GM19455 (cell line): Measurements from ENCODE around the gene MAP4K1.
A peak's percentile ranks its signal among the peaks of the same experiment; 100 is the strongest.
"Not testable (repeated sequence)": the region's sequence is repeated elsewhere in the genome, so short reads cannot be mapped to it uniquely, and the experiment has no call there.

Source experiments
- ATAC-seq: cut with Tn5 transposase; IDR thresholded peaks from one replicate; pipeline ENCODE4 v1.9.1; 2021; ENCODE audit not compliant: unreplicated experiment

Gene MAP4K1

DNA sequence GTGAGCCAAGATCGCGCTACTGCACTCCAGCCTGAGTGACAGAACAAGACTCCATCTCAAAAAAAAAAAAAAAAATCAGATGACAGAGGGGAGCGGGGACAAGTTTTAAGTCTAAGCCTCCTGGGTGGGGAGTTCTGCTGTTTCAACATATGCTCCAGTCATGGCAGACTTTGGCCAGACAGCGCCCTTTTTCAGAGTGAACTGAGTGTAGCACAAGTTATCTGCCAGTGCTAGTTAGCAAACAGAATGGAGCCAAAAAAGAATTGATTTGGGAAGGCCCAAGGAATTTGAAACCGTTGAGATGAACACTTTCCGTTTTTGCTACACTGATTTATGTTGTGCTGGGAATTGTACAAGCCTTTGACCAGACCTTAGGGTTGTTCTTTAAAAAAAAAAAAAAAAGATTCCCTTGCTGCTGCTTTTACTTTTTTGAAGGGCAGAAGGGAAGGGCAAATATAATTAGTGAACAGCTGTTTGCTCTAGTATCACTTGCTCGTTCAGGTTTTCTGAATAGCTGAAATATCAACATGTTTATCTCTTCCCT is 35.3 kb upstream of the MAP4K1 start:
- no peak for ATAC-seq

DNA sequence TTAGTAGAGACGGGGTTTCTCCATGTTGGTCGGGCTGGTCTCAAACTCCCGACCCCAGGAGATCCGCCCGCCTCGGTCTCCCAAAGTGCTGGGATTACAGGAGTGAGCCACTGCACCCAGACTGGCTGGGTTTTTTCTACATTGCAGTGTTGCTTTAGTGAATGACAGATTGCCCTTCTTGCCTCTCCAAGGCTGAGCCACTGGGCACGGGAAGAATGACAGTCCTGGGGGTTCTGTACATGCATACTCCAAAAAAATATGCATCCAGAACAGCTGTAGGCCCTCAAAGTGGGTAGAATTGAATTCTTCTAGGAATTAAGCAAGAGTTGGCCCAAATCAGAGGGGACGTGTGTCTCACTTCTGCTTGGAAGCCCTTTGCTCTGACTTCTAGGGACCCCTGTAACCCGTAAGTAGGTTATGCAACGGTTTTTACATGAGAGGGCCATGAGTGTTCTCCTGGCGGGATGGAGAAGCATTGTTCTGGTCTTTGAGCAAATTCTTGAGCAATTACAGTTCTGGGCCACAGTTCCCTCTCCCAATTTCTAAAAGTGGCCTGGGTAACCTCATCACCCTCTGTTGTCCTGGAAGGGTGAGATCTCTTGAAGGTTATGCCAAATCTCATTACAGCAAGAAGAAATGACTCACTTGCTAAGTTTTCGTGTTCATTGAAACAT is 33.3 kb upstream of the MAP4K1 start:
- no peak for ATAC-seq

DNA sequence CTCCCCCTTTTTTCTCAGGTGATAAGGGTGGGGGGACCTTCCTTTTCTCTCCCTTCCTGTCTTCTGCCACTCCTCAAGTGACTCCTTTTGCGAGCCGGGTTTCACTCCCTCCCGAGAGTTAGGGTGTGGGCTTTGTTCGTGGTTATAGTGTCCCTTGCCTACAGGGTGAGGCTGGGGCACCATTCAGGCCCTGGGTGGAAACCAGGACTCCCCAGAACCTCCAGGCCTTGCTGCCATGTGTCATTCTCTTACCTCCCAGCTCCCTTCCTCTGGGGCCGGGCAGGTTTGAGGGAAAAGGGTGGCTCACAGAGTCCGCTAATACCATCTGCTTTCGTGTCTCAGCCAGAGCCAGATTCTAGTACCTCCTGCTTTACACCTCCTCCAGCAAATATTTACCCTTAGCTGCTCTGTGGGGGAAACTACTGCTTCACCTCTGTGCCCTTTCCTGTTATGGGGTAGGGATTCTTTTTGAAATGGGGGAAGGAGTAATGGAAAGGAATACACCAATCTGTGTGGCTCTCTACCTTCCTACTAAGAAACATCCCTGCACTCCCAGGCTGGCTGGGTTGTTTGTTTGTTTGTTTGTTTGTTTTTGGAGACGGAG is 32.5 kb upstream of the MAP4K1 start:
- ATAC-seq, result no peak

DNA sequence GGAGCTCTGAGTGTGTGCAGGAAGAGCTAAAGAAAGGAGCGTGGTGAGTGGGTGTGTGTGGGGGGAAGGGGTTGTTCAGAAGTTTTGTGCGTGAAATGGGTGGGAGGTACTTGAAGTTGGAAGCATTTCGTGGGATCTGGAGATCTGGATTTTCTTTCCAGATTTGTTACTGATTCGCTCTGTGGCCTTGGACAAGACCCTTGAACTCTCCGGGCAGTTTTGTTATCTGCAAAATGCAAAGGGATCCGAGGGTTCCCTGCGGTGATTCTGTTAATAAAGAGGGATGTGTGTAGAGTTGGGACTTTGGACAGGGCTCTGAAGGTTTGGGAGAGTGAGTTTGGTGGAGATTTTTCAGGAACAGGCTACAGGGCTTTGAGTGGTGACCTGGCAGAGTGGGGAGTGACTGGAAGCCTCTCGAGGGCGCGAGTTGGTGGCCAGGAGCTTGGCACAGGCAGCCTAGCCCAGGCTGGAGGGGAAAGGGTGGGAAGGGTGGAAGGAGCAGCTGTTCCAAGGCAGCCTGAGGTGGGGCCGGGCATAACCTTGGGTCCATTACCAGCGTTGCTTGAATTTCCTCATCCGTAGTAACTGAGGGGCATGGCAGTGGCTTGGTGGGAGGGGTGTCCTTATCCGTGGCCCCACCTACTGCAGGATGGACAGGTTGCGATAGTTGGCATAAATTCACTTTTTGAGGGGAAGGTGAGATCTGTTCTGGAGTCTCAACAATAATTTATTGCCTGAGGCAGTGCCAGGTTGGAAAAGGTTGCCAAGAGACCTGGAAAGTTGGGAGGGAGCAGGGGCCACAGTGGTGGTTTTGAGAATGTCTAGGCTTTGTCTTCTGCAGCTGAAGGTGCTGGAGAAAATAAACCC is 31.8 kb upstream of the MAP4K1 start:
- ATAC-seq, result no peak

DNA sequence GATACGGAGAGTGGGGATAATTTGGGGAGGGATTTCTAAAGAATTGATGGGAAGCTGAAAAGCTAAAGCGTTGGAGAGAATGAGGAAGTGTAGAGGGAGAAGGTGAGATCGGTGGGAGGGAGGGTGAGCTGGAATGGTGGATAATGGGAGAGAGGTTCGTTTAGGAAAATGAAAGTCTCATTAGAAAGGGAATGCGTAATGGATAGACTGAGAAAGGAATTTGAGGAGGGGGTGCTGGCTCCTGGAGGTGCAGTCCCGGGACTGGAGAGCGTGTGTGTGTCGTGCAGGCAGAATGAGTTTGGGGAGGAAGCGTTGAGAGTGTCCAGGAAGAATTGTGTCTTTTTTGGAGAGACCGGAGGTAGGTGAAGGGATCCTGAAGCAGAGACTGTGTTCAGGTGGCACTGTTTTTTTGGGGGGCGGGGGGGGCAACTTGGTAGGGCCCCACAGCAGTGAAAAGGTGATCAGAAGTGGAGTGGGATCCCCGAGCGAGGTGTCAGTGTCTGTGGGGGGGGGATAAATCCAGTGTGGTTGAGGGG is 31.1 kb upstream of the MAP4K1 start:
- ATAC-seq, result no peak

DNA sequence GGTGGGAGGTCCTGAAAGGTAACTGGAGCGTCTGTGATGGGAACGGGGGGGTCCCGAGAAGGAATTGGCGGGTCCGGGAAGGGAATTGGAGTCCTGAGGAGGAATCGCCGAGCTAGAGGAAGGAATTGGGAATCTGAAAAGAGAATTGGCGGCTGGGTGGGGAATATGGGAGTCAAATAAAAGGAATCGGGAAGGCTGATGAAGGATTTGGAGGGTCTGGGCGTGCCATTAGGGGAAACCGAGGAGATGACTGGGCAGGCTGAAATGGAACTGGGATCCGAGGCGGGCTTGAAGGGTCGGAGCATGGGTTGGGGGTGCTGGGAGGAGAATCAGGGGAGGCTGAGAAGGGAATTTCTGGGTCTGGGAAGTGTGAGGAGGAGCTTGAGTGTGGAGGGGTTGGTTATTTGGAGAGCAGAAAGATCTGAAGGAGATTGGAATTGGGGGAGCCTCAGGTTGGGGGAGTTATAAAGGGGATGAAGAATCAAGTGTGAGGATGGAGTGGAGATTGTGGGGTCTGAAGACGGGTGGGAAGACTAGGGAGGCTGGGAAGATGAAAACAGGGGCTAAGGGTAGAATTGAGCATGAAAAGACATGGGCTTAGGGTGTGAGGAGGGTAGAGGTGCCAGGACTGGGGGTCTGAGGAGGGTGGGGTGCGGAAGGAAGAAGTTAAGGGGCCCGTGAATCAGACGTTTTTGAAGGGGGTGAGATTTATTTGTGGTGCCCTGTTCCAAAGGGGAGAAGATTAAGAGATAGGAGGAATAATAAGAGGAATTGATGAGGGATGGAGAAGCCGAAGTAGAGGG is 30.4 kb upstream of the MAP4K1 start:
- no peak for ATAC-seq

DNA sequence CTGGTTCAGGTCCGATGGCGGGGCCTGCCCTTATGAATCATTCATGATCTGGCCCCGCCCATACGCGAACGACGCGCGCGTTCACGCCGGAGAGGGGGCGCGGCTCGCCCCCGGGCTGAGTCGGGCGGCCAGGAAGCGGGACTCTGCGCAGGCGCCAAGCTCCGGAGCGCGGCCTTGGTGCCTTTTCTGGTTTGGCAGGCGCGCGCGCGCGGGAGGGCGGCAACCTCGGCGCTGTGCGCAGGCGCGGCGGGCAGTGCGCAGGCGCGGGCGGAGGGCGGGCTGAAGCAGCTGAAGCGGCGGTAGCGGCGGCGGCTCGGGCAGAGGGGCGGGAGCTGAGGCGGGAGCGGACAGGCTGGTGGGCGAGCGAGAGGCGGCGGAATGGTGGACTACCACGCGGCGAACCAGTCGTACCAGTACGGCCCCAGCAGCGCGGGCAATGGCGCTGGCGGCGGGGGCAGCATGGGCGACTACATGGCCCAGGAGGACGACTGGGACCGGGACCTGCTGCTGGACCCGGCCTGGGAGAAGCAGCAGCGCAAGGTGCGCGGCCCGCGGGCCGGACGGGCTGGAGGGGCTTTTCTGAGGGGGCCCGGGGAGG is 29.7 kb upstream of the MAP4K1 start, which contains the start of gene ACTN4:
ACTN4 (plus strand) TSS at position 282 of the 598 bp plus-strand sequence; CDS start at position 379, 97 bp downstream.
- ATAC-seq, result peak; percentile 88

DNA sequence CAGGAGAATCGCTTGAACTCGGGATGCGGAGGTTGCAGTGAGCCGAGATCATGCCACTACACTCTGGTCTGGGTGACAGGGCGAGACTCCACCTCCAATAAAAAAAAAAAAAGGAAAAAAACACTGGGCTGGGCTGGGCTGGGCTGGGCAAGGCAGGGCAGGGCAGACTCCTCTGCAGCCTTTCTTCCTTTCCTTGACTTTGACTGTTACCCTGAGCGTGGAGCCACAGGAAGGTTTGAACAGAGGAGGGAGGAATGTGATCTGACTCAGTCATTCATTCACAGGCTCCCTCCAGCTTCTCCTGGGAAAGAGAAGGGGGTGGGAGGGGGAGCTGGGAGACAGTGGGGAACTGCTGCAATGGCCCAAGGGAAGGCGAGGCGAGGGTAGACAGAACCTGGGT is 27.0 kb upstream of the MAP4K1 start:
- ATAC-seq, result no peak

DNA sequence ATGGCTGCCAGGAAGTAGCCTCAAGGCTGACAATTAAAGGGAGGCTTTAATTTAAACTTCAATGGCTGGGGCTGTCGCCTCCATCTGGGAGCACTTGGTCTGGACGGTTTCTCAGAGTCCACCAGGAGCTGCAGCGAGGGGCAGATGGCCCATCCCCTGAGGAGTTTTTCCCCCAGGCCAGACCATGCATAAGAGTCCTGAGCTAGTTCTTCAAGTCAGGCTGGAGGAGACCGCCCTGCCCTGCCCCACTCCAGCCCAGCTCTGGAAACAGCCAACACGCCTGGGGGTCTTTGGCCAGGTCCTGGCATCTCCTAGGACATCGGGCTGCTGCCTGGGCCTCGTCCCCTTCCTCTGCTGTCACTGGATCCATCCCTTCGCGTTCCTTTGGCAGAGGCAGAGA is 24.4 kb upstream of the MAP4K1 start:
- no peak for ATAC-seq

DNA sequence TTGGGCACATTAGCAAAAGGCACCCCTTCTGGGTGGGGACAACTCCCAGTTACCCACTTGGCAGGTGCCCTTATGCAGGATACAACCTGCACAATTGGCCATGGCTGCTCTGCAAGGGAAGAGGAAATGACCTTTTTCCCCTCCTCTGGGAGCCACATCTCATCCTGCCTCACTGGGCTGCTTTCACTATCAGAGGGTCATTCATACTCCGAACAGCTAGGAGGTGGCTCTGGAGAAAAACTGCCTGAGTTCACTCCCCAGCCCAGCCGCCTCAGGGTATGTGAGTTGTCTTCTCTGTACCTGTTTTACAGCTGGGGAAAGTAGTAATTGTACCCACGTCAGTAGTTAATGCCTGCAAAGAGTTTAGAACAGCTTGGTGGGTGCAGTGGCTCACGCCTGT is 22.6 kb upstream of the MAP4K1 start:
- ATAC-seq, result no peak

DNA sequence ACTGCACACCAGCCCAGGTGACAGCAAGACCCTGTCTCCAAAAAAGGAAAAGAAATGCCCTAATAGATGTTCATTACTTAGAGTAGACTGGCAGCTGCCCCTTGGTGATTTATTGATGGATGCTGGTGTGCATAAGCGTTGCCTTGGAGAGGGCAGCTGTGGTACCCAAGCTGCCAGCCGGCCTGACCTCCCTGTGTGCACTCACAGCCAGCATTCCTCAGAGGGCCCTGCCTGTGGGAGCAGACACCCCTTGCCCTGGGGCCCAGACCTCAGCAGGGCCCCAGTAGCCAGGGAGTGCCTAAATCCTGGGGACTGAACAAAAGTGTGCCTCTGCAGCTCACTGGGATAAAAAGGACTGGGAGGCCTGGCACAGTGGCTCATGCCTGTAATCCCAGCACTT is 21.9 kb upstream of the MAP4K1 start:
- ATAC-seq, result no peak

DNA sequence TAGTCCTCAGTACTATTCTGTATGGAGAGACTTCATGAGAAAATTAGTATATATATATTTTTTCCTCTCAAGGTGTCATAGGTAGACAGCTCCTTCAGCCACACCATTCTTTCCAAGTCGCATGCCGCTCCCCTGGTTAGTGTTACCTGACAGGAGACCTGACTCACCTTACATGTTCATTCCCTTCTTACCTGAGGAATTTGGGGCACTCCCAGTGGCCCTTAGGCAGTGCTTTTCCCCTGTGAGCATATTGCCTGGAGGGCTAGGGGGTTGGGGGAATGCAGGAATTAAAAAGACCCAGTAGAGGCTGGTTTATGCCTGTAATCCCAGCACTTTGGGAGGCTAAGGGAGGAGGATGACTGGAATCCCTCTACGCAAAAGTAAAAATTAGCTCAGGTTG is 20.7 kb upstream of the MAP4K1 start:
- no peak for ATAC-seq

DNA sequence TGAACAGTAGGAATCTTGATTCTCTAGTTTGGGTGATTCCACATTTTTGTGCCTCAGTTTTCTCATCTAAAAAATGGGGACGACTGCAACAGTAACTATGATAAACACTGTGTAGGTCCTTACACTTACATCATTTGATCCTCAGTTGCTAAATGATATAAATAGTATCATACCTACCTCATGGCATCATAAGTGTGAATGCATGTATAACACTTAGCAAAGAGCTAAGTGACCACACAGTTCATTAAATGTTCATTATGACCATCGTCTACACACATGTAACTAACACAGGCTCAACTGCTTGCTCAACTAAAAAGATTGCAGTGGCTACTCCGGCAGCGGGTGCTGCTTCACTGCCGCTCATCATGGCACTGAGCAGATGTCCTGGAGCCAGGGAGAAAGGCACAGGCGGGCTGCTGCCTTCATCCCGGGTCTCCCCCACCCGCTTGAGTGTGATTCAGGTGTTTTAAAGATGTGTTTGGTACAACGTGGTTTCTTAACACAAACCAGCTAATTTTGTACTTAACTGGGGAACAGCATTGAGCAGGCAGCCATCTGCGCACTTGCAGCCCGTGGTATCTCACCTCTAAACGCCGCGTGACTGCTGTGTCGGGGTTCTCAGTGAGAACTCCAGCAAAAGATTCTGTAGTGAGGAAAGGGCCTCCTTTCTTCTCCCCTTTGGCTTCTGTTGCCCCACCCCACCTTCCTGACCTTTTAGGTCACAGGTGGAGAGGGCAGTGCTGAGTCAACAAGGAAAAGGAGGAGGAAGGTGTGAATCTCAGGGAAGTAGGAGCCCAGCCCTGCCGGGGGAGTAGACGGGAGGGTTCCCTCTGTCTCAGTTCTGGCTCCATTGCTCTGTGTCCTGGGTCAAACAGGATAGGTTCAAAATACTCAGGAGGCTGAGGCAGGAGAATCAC is 18.0 kb upstream of the MAP4K1 start:
- no peak for ATAC-seq

DNA sequence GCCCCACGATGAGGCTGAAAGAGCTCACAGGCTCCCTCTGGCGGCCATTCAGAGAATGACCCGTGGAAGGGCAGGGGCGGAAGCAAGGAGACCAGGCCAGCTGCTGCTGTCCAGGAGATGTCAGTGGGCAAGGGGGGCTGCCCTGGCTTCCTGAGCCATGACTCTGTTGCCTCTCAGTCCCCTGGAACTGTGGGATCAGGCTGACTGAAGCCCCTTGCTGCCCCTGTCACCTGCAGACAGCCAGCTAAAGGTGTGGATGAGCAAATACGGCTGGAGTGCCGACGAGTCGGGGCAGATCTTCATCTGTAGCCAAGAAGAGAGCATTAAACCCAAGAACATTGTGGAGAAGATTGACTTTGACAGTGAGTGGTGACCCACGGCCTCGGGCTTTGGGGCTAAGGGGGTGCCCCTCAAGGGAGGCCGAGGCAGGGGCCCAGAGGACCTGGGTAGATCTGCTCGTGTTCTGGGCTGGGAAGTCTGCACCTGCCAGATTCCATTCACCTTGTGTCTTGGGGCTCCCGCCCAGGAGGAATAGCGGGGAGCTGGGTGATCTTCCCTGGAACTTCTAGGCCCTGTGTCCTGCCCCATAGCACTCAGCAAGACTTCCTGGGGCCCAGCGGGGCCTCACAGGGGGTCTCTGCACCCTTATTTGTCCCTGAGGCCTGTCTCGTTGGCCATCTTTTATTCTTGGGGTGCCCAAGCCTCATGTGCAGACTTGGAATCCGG is 17.2 kb upstream of the MAP4K1 start:
- ATAC-seq, result no peak

DNA sequence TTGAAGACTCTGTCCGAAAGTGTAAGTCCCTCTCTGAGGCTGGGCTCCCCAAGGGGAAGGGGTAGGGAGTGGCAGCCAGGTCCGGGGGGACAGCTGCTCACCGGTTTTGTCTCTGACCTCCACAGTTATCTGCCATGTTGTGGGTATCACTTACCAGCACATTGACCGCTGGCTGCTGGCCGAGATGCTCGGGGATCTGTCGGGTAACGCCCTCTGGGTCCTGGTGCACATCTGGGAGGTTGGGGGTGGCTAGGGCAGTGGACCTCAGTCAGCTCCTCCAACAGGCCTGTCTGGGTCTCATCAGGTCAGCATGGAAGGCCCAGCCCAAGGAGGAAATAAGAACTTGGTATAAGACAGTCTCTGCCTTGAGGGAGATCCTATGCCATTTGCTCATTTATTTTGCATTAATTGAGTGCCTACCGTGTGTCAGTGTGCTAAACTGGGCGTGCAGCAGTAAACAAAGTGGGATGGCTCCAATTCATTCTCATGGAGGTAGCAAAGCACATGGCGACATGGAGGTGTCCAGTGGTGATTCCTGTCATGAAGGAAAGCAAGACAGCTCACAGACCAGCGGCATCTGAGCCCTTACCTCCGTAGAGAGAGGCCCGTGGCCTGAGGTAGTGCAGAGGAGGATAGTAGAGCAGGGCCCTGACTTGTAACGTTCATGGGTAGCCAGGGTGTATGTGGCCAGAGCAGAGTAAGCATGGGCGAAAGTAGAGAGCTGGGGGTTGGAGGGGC is 14.9 kb upstream of the MAP4K1 start:
- no peak for ATAC-seq

DNA sequence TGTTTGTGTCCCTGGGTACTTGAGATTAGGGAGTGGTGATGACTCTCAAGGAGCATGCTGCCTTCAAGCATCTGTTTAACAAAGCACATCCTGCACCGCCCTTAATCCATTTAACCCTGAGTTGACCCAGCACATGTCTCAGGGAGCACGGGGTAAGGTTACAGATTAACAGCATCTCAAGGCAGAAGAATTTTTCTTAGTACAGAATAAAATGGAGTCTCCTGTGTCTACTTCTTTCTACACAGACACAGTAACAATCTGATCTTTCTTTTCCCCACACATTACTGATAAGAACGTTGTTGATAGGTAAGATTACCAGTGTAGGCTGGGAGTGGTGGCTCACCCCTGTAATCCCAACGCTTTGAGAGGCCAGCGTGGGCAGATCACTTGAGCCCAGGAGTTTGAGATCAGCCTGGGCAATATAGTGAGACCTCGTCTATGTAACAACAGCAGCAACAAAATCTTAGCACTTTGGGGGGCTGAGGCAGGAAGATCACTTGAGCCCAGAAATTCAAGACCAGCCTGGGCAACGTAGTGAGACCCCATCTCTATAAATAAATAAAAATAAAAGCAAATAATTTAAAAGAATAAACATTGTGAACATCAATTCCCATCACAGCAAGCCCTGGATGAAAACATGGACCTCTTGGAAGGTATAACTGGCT is 14.2 kb upstream of the MAP4K1 start:
- not testable (repeated sequence) for ATAC-seq

DNA sequence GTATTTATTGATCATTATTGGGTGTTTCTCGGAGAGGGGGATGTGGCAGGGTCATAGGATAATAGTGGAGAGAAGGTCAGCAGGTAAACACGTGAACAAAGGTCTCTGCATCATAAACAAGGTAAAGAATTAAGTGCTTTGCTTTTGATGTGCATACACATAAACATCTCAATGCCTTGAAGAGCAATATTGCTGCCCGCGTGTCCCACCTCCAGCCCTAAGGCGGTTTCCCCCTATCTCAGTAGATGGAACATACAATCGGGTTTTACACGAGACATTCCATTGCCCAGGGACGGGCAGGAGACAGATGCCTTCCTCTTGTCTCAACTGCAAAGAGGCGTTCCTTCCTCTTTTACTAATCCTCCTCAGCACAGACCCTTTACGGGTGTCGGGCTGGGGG is 13.5 kb upstream of the MAP4K1 start:
- not testable (repeated sequence) for ATAC-seq
